HFFc6 (cell line): ENCODE measurements around the gene HSPBP1. TPM values are rescaled to one million over a fixed set of nuclear protein-coding genes. Genes with fewer than 3 reads are reported as not detected.

ENCODE experiments used
- DNase-seq: peaks from one replicate; pipeline ENCODE4 v3.0.0-alpha.2; 2018
- H3K27ac Mint-ChIP-seq: 2 replicates; pipeline ENCODE4 v1.8.0; 2020; ENCODE audit warnings: mild to moderate bottlenecking, mixed read lengths
- H3K27me3 Mint-ChIP-seq: 2 replicates; pipeline ENCODE4 v1.8.0; 2021; ENCODE audit warnings: mild to moderate bottlenecking, moderate library complexity, mixed read lengths; ENCODE audit not compliant: insufficient read depth
- H3K36me3 Mint-ChIP-seq: 2 replicates; pipeline ENCODE4 v1.8.0; 2021; ENCODE audit warnings: low read depth, mixed read lengths
- H3K4me1 Mint-ChIP-seq: 2 replicates; pipeline ENCODE4 v1.8.0; 2020; ENCODE audit warnings: low read depth, mixed read lengths
- H3K4me3 Mint-ChIP-seq: 2 replicates; pipeline ENCODE4 v1.8.0; 2020; ENCODE audit warnings: mild to moderate bottlenecking, moderate library complexity, mixed read lengths
- H3K9me3 Mint-ChIP-seq: 2 replicates; pipeline ENCODE4 v1.8.0; 2020; ENCODE audit warnings: mild to moderate bottlenecking, mixed read lengths
- total RNA-seq, 6 experiments: library from RNA; stranded (reverse); fragmentation: NEBNext Ultra II Directional; extraction: Animal tissue kit (Norgen Biotek cat#: 25700); gene quantifications; 2 replicates in 1 of 6; 3 replicates in 5 of 6; pipeline ENCODE4 v1.2.3, GENCODE V29; 2021
- TF ChIP-seq, protein P1 (sequence below): fragments of 200-600 bp; sonication (generic); IDR thresholded peaks from 2 replicates; pipeline ENCODE4 v1.5.0; 2021; ENCODE audit warnings: antibody characterized with exemption, mild to moderate bottlenecking

Gene HSPBP1
- total RNA-seq, 6 experiments from 2014 or later: 37.5 to 43.1 (median 42.5) TPM

DNA sequence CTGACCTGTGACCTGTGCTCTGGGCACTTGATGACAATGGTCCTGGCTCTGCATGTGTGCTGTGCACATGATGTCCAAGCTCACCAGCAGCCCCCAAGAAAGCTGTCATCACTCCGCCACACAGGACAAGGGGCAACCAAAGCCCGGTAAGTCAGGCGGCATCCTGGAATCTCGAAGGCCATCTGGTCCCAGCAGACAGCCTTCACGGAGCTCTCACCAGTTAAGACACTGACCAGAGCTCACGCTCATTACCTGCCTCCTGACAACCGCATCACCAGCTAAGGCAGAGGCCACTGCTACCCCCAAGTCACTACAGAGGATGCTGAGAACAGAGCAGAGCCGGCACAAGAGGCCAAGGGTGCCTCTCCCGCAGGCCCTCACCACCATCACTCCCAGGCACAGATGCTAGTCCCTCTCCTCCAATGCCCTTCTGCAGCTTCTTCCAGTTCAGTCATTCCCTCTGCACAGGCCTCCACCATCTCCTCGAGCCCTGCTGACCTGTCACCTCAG lies 31.7 kb downstream of the HSPBP1 start:
- Mint-ChIP-seq H3K4me1 (peaks cover 27% of the 10 kb centered on the region), H3K36me3 (no peaks in the 10 kb centered on the region; the same call in 1 of the 2 replicates), H3K4me3 (no peak overlapping the region), H3K27me3 (no peaks in the 10 kb centered on the region; the same call in none of the 2 replicates), H3K27ac (peak overlapping the region; percentile 71), H3K9me3 (no peaks in the 10 kb centered on the region)
- TF ChIP-seq, protein P1, sequence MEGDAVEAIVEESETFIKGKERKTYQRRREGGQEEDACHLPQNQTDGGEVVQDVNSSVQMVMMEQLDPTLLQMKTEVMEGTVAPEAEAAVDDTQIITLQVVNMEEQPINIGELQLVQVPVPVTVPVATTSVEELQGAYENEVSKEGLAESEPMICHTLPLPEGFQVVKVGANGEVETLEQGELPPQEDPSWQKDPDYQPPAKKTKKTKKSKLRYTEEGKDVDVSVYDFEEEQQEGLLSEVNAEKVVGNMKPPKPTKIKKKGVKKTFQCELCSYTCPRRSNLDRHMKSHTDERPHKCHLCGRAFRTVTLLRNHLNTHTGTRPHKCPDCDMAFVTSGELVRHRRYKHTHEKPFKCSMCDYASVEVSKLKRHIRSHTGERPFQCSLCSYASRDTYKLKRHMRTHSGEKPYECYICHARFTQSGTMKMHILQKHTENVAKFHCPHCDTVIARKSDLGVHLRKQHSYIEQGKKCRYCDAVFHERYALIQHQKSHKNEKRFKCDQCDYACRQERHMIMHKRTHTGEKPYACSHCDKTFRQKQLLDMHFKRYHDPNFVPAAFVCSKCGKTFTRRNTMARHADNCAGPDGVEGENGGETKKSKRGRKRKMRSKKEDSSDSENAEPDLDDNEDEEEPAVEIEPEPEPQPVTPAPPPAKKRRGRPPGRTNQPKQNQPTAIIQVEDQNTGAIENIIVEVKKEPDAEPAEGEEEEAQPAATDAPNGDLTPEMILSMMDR: no peak
- no peak for DNase-seq

DNA sequence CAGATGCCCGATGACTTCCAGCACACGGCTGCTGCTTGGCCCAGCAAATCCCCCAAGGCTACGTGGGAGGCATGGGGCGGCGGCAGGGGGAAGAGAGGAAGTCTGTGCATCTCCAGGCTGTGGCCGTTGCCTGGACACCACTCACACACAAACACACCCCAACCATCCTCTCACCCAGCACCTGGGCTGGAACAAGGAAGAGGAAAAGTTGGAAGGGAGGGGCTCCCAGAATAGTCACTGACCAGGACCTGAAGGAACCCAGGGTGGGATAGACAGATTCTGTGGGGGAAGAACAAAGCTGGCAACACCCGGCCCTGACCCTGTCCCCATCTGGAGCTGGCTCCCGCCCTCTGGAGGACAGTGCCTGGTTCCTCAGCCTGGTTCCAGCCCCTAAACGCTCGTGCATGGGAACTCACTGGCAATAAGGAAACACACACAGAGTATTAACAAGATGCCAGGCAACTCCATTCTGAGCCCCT lies 32.2 kb downstream of the HSPBP1 start:
- H3K4me1 Mint-ChIP-seq: peaks cover 27% of the 10 kb centered on the region
- H3K9me3 Mint-ChIP-seq: no peaks in the 10 kb centered on the region
- H3K27ac Mint-ChIP-seq: peak overlapping the region; percentile 71
- H3K36me3 Mint-ChIP-seq: peaks cover 3% of the 10 kb centered on the region
- H3K4me3 Mint-ChIP-seq: no peak overlapping the region
- DNase-seq: peak; percentile 55
- H3K27me3 Mint-ChIP-seq: peaks cover 1% of the 10 kb centered on the region
- TF ChIP-seq, protein P1: no peak

DNA sequence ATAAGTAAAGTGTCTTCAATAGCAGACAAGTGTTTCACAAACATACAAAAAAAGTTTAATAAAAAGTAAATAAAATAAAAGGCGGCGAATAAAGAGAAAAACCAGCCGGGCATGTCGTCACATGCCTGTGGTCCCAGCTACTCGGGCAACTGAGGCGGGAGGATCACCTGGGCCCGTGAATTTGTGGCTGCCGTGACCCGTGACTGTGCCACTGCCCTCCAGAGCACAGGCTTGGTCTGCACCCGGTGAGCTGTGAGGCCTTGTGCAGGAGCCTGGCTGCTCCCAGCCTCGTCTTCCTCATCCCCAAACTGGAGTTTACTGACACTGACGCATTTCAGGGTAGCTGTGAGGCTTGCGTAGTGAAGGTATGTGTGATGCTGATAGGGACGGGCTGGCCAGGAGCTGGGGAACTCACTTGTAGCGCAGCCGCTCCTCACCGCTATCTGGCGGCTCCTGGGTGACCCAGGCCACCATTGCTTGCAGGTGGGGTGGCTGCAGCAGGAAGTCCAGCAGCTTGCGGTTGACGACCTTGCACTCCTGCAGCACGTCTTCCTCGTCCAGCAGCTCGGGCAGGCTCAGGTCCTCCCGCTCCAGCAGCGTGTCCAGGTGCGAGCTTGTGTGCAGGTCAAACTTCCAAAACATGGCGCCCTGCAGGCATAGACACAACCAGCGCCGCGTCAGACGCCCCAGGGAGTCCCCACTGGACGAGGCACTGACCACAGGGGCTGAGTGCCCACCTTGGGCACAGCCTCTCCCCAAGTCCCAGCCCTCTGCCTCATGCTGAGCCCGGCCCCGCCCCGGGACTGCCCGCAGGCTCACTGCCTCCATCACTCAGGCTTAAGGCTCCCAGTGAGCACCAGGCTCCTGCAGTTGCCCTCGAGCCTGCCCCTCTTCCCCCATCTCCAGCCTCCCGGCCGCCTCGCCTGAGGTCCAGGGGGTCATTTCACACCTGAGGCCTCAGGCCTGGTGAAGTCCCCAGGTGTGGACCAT lies 33.2 kb downstream of the HSPBP1 start:
- no peak overlapping the region for H3K4me3 Mint-ChIP-seq
- H3K9me3 Mint-ChIP-seq: no peaks in the 10 kb centered on the region
- no peak overlapping the region for H3K27ac Mint-ChIP-seq
- TF ChIP-seq, protein P1: no peak
- H3K27me3 Mint-ChIP-seq: peaks cover 1% of the 10 kb centered on the region
- no peak for DNase-seq
- H3K36me3 Mint-ChIP-seq: peaks cover 5% of the 10 kb centered on the region
- H3K4me1 Mint-ChIP-seq: peaks cover 25% of the 10 kb centered on the region

DNA sequence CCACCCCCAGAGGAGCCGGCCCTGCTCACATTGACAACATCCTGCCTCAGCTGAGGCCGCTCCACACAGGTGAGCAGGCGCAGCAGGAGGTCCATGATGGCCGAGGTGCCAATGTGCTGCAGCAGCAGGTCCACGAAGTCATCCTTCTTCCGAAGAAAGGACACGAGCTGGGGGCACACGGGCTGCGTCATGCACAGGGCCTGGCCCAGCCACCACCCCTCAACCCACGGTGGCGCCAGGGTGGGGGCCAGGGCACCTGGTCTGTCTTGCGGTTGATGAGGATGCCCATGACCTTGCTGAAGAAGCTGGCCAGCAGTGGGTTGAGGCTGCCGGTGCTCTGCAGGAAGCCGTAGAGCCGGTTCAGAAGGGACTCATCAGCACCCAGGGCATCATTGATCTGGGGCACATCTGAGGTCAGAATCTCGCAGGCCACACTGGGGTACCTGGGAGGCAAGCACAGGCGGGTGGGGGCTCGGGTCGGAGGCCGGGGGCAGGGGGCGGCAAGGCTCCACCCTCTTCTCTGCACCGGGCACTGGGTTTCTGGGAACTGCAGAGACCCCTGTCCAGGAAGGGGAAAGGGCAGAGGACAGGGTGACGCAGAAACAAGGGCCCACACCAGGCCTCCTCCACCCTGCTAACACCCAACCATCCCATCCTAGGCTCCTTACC lies 34.5 kb downstream of the HSPBP1 start:
- peaks cover 8% of the 10 kb centered on the region for H3K36me3 Mint-ChIP-seq
- DNase-seq: no peak
- no peak overlapping the region for H3K27ac Mint-ChIP-seq
- H3K27me3 Mint-ChIP-seq: peaks cover 1% of the 10 kb centered on the region; the same call in 1 of the 2 replicates
- H3K4me1 Mint-ChIP-seq: peaks cover 14% of the 10 kb centered on the region
- H3K9me3 Mint-ChIP-seq: no peaks in the 10 kb centered on the region
- TF ChIP-seq, protein P1: no peak
- no peak overlapping the region for H3K4me3 Mint-ChIP-seq

DNA sequence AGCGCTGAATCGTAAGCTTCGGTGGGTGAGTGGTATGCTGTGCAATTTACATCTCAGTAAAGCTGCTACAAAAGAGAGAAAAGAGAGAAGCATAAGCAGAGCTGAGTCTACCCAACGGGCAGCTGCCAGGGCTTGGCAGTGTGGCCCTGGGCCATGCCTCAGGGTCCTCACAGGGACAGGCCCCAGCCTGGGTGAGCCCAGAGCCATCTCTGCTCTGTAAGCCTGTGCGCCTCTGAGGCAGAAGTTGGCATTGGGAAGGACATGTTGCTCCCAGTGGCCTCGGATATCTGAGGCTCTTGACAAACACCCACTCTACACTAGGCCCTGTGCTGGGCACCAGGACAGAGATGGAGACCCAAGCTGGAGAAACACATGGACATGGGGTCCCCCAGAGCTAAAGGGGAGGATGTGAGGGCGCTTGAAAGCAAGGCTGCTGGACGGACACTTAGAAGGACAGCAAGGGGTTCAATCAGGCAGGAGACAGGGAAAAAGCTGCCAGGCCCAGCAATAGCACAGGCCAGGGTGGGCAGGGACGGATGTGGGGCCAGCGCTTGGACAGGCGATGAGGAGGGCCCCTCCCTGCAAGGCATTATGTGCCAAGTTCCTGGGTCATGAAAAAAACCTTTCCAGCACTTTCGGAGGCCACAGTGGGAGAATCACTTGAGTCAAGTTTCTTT lies 35.8 kb downstream of the HSPBP1 start:
- H3K4me3 Mint-ChIP-seq: no peak overlapping the region

More for the DNA sequence above, 35.8 kb downstream of the HSPBP1 start:
- H3K4me1 Mint-ChIP-seq: peaks cover 14% of the 10 kb centered on the region
- peaks cover 10% of the 10 kb centered on the region for H3K36me3 Mint-ChIP-seq
- peaks cover 1% of the 10 kb centered on the region; the same call in 1 of the 2 replicates for H3K27me3 Mint-ChIP-seq
- no peaks in the 10 kb centered on the region for H3K9me3 Mint-ChIP-seq
- no peak overlapping the region for H3K27ac Mint-ChIP-seq
- TF ChIP-seq, protein P1: no peak
- DNase-seq: no peak
